ENCODE data around the gene KCNJ18.
"Not testable (repeated sequence)": the region's sequence is repeated elsewhere in the genome, so short reads cannot be mapped to it uniquely, and the experiment has no call there.

The KCNJ18 gene

DNA sequence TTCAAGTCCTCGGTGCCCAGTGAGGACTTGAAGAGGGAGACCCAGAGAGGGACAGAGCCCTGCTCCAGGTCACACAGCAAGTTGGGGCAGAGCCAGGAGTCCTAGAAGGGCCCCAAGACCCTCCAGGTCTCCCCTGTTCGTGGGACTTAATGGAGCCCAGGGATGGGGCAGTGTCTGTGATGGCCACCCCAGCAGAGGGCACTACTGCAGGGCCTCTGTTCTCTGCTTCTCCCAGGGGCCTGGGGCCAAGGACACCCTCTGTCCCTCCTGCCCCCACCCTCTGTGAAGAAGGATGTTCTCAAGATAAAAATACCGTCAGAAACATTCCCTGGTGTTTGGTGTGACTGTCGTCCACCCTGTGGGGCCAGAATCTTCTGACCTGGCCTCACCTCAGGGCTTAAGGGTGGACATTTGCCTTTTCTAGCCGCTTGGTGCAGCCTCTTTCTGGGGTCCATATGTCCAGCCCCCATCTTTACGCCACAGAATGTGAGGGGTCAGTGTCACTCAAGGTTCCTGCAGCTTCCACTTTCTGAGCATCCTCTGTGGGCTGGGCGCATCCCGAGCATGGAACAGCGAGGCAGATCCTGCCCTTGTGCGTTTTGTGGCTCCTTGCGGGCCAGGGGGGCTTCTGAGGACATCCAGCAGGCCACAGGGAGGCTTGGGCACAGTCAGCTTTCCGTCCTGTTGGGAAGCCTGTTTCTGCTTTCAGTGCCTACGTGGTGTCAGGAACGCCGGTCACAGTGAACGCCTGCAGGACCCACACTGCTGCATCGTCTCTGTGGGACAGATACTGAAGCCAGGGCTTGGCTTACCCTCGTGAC, at the start of gene KCNJ18:
Gene KCNJ18 (plus strand): TSS at position 641 of the 821 bp plus-strand sequence. CDS start 10,264 bp downstream, outside the sequence.
- DNase-seq, result not testable (repeated sequence)

- DNase-seq, result not testable (repeated sequence)
These were observed 44.2 kb upstream of the KCNJ18 start for GRCh38 chr17:21648125-21648524.

GRCh38 chr17:21650043-21650442, 42.3 kb upstream of the KCNJ18 start:
- not testable (repeated sequence) for DNase-seq

GRCh38 chr17:21652049-21652448, 40.3 kb upstream of the KCNJ18 start:
- DNase-seq, result not testable (repeated sequence)

- DNase-seq, result not testable (repeated sequence)
These were observed 39.1 kb upstream of the KCNJ18 start for GRCh38 chr17:21653211-21653610.

DNA sequence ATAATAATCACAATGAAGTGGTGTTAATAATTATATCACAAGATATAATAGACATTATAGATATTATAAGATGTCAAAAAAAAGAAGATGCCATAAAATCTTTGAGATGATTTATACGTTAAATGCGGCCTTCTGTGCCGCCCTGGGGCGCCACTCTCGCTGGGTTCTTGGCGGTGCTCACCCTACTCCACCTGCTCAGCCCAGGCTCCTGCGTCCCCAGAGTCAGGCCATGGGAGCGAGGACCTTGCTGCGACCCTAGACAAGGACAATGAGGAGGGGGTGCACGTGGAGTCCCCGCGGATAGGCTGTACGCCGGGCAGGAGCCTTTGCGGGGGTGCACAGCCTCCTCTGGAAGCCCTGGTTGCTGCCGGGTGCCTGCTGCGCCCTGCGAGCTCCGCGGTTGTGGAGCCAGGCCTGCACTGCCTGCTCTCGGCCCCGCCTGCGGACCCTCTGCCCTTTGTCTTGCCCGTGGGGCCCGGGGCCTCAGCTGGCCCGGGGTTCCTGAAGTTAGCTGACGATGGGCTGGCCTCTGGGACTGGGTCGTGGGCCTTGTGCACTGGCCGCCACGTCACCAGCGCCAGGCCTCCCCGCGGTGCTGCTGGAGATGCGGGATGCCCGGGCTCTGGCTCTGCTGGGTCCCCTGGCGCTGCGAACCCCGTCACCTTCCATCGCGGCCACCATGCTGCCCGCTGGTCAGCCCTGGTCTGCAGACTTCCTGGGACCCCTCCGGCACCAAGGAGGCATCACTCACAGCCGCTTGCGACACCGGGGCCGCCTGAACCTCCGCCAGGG, 35.6 kb upstream of the KCNJ18 start:
- DNase-seq, result not testable (repeated sequence)

DNA sequence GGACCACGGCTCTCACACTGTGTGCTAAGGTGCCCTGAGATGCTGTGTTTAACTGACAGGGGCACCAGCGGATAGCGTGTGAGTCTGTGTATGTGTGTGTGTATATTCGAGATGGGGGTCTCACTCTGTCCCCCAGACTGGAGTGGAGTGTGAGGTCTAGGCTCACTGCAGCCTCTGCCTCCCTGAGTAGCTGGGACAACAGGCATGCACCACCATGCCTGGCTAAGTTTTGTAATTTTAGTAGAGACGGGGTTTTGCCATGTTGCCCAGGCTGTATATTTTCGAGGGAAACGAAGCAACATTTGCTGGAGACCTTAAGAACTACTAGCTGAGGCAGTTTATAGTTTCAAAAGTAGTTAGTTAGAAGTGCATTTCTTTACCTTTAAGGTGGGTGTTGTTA, 32.7 kb upstream of the KCNJ18 start:
- not testable (repeated sequence) for DNase-seq

GRCh38 chr17:21661455-21661854, 30.9 kb upstream of the KCNJ18 start:
- DNase-seq, result not testable (repeated sequence)

DNA sequence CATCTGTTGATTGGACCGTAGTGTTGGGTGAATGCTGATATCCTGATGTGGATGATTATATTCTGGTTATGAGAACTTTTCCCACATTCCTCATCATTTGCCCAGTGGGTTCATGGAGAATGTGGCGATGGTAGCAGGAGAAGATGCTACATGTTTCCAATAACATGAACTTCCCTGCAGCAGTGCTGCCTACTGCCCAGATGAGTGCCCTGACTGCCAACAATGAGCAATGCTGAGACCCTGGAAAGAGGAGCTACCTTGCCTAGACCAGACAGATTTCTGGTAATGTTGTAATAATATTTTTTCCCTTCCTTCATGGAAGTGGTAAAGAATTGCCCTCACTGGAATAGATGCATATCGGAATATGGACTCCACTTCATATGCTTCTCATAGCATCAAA, 29.2 kb upstream of the KCNJ18 start:
- DNase-seq, result not testable (repeated sequence)

DNA sequence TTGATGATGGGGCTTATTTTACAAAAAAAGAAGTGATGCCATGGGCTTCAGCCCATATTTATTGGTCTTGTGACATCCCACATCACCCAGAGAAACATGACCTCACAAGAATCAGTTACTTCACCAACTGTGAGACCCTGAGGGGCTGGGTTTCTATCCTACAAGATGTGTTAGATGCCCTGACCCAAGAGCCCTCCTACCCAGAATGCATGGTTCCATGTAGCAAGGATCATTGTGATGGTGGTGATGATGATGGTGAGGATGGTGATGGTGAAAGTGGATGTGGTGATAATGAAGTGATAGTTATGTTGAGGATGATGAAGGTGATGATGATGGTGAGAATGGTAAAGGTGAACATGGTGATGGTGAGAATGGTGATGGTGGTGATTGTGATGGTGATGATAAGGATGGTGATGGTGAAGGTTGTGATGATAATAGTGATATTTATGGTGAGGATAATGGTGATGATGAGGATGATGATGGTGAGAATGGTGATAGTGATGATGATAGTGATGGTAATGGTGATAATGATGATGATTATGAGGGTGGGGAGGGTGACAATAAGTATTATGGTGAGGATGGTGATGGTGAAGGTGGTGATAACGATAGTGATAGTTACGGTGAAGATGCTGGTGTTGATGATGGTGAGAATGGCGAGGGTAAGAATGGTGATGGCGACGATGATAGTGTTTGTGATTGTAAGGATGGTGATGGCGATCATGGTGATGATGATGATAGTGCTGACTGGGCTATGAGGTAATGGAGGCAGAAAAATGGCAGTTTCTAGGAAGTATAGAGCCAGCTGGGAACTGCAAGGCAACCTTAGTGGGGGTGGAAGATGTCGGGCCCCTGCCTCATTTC, 28.5 kb upstream of the KCNJ18 start:
- not testable (repeated sequence) for DNase-seq

- DNase-seq, result not testable (repeated sequence)
These were observed 27.2 kb upstream of the KCNJ18 start for GRCh38 chr17:21665171-21665570.

DNA sequence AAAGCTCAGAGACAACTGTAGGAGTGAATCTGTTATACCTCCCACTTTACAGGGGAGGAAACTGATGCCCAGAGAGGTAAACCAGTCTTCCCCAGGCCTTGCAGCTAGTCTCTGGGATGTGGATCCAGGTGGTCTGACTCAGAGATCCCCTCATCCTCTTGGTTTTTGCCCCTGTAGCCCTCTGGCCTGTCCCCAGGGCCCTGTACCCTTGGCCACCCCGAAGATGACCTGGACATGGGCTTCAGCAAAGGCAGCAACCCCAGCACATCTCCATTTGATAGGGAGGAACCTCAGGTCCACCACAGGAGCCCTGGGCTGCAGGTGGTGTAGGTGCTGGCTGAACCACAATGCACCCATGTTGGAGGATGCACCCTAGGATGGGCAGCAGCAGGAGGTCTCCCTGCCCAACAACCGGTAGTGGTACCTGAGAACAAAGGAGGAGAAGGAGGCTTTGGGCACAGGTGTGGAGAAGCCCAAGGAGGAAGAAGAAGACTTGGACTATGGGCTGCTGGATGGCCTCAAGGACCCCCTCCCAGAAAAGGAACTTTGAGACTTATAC, 26.3 kb upstream of the KCNJ18 start:
- not testable (repeated sequence) for DNase-seq

DNA sequence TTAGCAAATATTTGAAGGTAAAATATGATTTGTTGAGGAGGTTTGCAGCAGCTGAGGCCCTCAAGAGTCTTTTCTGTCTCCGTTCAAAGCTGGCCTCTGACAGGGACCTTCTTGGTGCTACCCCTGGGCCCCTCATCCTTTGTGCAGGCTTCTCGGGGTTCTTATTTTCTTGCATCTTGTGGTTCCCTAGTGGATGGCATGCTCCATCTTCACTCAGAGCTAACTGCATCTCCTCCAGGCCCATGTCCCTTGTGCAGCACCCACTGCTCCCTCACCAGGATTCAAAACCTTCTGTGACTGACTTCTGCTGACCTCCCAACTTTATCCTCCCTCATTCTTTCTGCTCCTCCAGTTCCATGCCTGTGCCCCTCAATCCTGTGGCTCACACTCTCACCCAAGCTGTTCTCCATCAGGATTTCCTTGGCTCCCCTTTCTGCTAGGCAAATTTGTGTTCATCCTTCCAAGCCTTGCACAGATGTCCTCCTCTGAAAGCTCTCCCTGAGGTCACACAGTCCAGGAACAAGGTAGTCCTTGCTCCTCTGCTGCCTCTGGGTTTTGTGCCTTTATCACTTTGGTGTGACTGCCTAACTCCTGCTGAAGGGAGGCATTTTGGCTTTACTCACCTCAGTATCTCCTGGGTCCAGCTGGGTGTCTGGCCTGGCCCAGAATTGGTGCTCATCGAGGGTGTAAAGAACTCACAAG, 25.5 kb upstream of the KCNJ18 start:
- DNase-seq, result not testable (repeated sequence)

- not testable (repeated sequence) for DNase-seq
These were observed 24.8 kb upstream of the KCNJ18 start for GRCh38 chr17:21667413-21668117.

GRCh38 chr17:21668118-21668488, 24.2 kb upstream of the KCNJ18 start:
- not testable (repeated sequence) for DNase-seq

DNA sequence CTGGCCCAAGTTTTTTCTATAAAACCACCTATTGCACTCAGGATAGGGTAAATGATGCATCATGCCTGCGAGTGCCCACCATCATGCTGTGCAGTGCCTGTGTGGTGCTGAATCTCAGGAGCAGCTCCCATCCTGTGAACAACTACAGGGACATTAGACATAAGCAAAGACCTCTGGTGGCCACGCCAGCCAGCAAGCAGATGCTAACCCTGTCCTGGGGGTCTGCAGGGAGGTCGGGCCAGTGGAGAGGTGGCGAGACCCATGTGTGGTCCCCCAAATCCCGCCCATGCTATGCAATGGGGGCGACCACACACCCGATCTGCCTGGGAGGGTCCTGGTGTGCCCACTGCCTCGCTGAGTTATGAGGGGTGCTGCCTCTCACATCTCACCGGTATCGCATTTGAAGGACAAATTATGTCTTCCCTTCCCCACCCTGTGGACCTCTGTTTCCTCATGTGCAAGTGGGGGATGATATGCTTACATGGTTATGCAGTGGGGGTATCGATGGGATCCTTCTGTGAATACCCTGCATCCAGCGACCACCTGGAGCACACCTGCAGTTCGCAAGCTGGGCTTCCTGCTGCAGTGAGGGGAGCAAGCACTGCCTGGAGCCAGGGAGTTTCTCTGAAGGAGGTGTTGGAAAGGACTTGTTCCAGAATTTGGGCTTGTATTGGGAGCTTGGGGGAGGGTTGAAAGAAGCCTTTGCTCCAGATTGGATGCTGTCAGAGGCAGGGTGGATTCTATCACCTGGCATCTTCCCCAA, 23.4 kb upstream of the KCNJ18 start:
- not testable (repeated sequence) for DNase-seq

GRCh38 chr17:21669616-21670360, 22.5 kb upstream of the KCNJ18 start:
- not testable (repeated sequence) for DNase-seq

DNA sequence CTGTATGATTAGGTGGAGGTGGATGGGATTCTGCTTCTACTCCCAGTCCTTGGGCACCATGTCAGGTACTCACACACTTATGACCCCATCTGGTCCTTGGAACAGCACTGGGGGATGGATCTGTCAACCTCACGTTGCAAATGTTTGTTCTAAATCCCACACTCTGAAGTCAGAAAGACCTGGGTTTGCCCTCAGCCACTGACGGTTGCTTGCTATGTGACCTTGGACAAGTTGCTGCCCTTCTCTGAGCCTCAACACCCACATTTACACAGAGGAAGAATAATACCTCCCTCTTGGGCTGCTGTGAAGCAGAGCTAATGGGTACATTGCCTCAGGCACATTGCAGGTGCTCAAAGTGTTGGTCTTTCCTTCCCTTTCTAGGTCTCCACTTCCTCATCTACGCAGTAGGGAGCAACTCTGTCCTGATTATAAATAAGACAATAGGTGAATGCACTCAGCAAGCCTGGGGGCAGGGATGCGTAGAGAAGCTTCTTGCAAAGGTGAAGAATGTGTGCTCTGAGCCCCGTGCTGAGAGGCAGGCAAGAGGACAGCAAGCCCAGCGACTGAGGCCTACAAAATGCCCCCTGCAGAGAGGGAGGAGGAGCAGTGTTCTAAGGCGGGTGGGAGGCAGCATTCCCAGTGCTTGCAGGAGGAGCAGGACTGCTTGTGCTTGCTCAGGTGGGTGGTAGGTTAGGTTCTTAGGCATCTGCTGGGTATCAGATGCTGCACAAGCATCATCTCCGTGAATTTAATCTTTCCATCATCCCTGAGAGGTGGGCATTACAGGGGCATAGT, 21.8 kb upstream of the KCNJ18 start:
- DNase-seq, result not testable (repeated sequence)

DNA sequence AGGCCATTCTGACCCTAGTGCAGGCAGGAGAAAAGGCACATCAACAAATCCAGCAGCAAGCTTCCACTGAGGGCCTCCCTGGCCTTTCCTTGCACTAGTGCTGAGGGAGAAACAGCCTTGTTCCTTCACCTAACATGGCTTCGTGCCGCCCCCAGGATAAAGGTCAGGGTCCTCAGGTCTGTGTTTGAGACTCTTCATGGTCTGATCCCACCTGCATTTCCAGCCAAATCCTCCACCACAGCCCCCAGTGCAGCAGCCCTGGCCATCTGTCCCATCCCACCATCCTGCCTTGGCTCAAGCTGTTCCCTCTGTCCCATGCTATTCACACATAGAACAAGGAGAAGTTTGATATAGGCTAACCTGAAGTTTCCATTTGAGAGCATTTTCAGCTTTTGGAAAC, 20.9 kb upstream of the KCNJ18 start:
- DNase-seq, result not testable (repeated sequence)
